Measurements from ENCODE around the gene KMT5B.

- TF ChIP-seq CTCF (tag by site-specific recombination; IDR thresholded peaks at IDR 0.05) (no peak), ATF2 (tag by site-specific recombination; IDR thresholded peaks at IDR 0.05; ENCODE audit: low read depth) (no peak), PRDM1 (tag by site-specific recombination; IDR thresholded peaks at IDR 0.05) (no peak), ZNF121 (tag by site-specific recombination; IDR thresholded peaks at IDR 0.05) (no peak), PRDM10 (tag by site-specific recombination; IDR thresholded peaks at IDR 0.05) (no peak), ZBTB48 (tag by site-specific recombination; IDR thresholded peaks at IDR 0.05) (no peak)
Observed at GRCh38 chr11:68231621-68232020, 18.5 kb upstream of the KMT5B start.

Data from HEK293 (cell line).